WTC11 (cell line): ENCODE data around the gene LONP2. TPM values are rescaled to one million over a fixed set of nuclear protein-coding genes. Genes with fewer than 3 reads are reported as not detected.

Experiments
- total RNA-seq: library from RNA; stranded (reverse); gene quantifications from 3 replicates; pipeline ENCODE4 v1.2.3, GENCODE V29; 2021

The LONP2 gene
- total RNA-seq, 1 experiment from 2014 or later, result 28.4 TPM

Other genes with a start within 250 kb of the LONP2 start
- not detected in 3 replicates for gene ABCC12, start 88.3 kb upstream of the LONP2 start, total RNA-seq
- gene ABCC11, start 3.2 kb downstream of the LONP2 start, total RNA-seq, result 0.05 to 0.30 TPM in 2 of 3 replicates, not detected in the other
- 27.0 to 29.9 TPM (median 28.0 TPM) in 3 replicates for gene SIAH1, start 141.1 kb downstream of the LONP2 start, total RNA-seq